Gastroesophageal sphincter (tissue), 4 donors: ENCODE results near the gene SLC22A5. TPM values are rescaled to one million over a fixed set of nuclear protein-coding genes. Genes with fewer than 3 reads are reported as not detected.
A peak's percentile ranks its signal among the peaks of the same experiment; 100 is the strongest.

ENCODE experiments used
- ATAC-seq: fragments of 150-250 bp; one replicate; pipeline ENCODE4 v1.9.1; 2016; ENCODE audit warnings: mild to moderate bottlenecking, moderate library complexity
- H3K27ac ChIP-seq, 4 donors: fragments of 200-600 bp; sonication (generic) in 3 of 4; 1 replicate in 3 of 4; 2 replicates in 1 of 4; pipeline ENCODE4 v1.5.1; 2016 to 2019
- H3K27me3 ChIP-seq: fragments of 200-600 bp; sonication (generic); one replicate; pipeline ENCODE4 v1.5.1; 2019
- H3K36me3 ChIP-seq, 2 donors: fragments of 200-600 bp; sonication (generic); one replicate each; pipeline ENCODE4 v1.5.1; 2019; ENCODE audit warnings: control low read depth in 1 of 2
- H3K4me1 ChIP-seq, 3 donors: fragments of 200-600 bp; sonication (generic); 1 replicate in 2 of 3; 2 replicates in 1 of 3; pipeline ENCODE4 v1.5.1; 2016 to 2019; ENCODE audit warnings: control low read depth in 2 of 3
- H3K4me3 ChIP-seq, 2 donors: fragments of 200-600 bp; sonication (generic); one replicate each; pipeline ENCODE4 v1.5.1; 2019; ENCODE audit warnings: mild to moderate bottlenecking in 1 of 2, moderate library complexity in 1 of 2
- H3K9me3 ChIP-seq, 3 donors: fragments of 200-600 bp; sonication (generic); one replicate each; pipeline ENCODE4 v1.5.1; 2017 to 2019; ENCODE audit warnings: control low read depth in 2 of 3
- CTCF ChIP-seq, 4 experiments: fragments of 200-600 bp in 2 of 4; fragments of 450-650 bp in 2 of 4; sonication (generic) in 1 of 4; IDR thresholded peaks; one replicate each; pipeline ENCODE4 v1.5.1; 2017 to 2019; ENCODE audit warnings: antibody characterized with exemption in 4 of 4, mild to moderate bottlenecking in 2 of 4, moderate library complexity in 2 of 4
- EP300 ChIP-seq: sonication (generic); formaldehyde crosslinking; IDR thresholded peaks from one replicate; pipeline ENCODE4 v1.6.1; 2017; ENCODE audit warnings: antibody characterized with exemption, mild to moderate bottlenecking
- POLR2A ChIP-seq, 2 donors: fragments of 450-650 bp; IDR thresholded peaks; one replicate each; pipeline ENCODE4 v1.6.1; 2017; ENCODE audit warnings: antibody characterized with exemption in 2 of 2, mild to moderate bottlenecking in 2 of 2, moderate library complexity in 1 of 2
- POLR2AphosphoS5 ChIP-seq: sonication (generic); formaldehyde crosslinking; IDR thresholded peaks from one replicate; pipeline ENCODE4 v1.6.1; 2017; ENCODE audit warnings: antibody characterized with exemption
- WGBS, 2 donors: methylation state at CpG; one replicate each; pipeline ENCODE4 v1.1.5; 2018; ENCODE audit warnings: low coverage in 1 of 2; 5-methylcytosine and 5-hydroxymethylcytosine counted together
- total RNA-seq, 4 donors: library from RNA; depleted of rRNA; stranded (reverse); fragments of >200 nt; gene quantifications; one replicate each; pipeline ENCODE4 v1.1.0, GENCODE V29; 2016

Gene SLC22A5
- total RNA-seq, 4 donors from 2014 or later, result 6.5 to 9.6 (median 7.5) TPM

GRCh38 chr5:132406144-132406783 is 36.8 kb downstream of the SLC22A5 start:
- no peak for ATAC-seq
- Histone ChIP-seq H3K4me3 (no peak overlapping the region), H3K36me3 (no peaks in the 10 kb centered on the region), H3K27me3 (no peaks in the 10 kb centered on the region), H3K4me1 (peaks cover 11 to 28% (median 15%) of the 10 kb centered on the region in 3 donors), H3K27ac (no peak overlapping the region), H3K9me3 (no peaks in the 10 kb centered on the region)
- TF ChIP-seq POLR2A (IDR thresholded peaks at IDR 0.05) (no peak), EP300 (no peak), POLR2AphosphoS5 (no peak)
- 77 to 100% methylated on average over 1 to 4 of the region's 4 CpGs for WGBS, 2 donors

- no peaks in the 10 kb centered on the region for H3K36me3 ChIP-seq
- ATAC-seq, result no peak
- H3K4me1 ChIP-seq, result peaks cover 11 to 45% (median 21%) of the 10 kb centered on the region in 3 donors
- no peaks in the 10 kb centered on the region for H3K9me3 ChIP-seq
- H3K27me3 ChIP-seq, result no peaks in the 10 kb centered on the region
- TF ChIP-seq POLR2A (IDR thresholded peaks at IDR 0.05), result no peak
- TF ChIP-seq CTCF (IDR thresholded peaks at IDR 0.05), result no peak
- no peak for TF ChIP-seq EP300
- no peak for TF ChIP-seq POLR2AphosphoS5
- WGBS, 2 donors, result 66 to 96% methylated on average over 3 of the region's 3 CpGs
- H3K27ac ChIP-seq, result peak overlapping the region in 2 of 4 donors; percentile 98 to 99
- no peak overlapping the region for H3K4me3 ChIP-seq
Measured at GRCh38 chr5:132407970-132408369, 38.5 kb downstream of the SLC22A5 start.

DNA sequence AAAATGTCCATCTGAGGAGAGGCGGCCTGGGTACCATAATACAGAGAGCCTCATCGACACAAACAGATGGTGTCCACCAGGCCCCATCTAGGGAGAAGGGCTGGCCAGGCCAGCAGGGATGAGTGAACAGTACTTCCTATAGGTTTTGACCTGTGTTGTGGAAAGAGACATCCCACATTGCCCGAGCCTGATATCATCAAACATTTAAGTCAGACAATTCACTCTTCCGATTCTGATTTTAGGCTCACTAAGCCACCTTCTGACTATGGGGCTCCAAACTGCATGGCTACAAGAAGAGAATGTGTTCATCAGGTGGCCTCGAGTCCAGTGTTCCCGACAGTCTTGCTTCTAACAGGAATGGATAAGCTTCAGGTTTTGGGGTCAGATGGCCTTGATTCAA is 38.9 kb downstream of the SLC22A5 start:
- TF ChIP-seq POLR2AphosphoS5 (no peak), POLR2A (IDR thresholded peaks at IDR 0.05) (no peak), EP300 (no peak), CTCF (IDR thresholded peaks at IDR 0.05) (no peak)

GRCh38 chr5:132408965-132409364 is 39.5 kb downstream of the SLC22A5 start:
- peaks cover 11 to 55% (median 21%) of the 10 kb centered on the region in 3 donors for H3K4me1 ChIP-seq
- no peak for ATAC-seq
- no peaks in the 10 kb centered on the region for H3K9me3 ChIP-seq
- H3K27ac ChIP-seq, result peak overlapping the region; percentile 97 to 99 (median 98)
- WGBS, 2 donors, result 38 to 39% methylated on average over 2 of the region's 2 CpGs
- no peak overlapping the region for H3K4me3 ChIP-seq
- no peak for TF ChIP-seq POLR2A (IDR thresholded peaks at IDR 0.05)
- no peaks in the 10 kb centered on the region for H3K36me3 ChIP-seq
- H3K27me3 ChIP-seq, result no peaks in the 10 kb centered on the region

More for the DNA sequence above, 38.9 kb downstream of the SLC22A5 start:
- Histone ChIP-seq H3K9me3 (no peaks in the 10 kb centered on the region), H3K4me1 (peaks cover 11 to 50% (median 21%) of the 10 kb centered on the region in 3 donors), H3K4me3 (no peak overlapping the region), H3K27ac (peak overlapping the region in 3 of 4 donors; percentile 98 to 99 (median 98)), H3K36me3 (no peaks in the 10 kb centered on the region), H3K27me3 (no peaks in the 10 kb centered on the region)
- no peak for ATAC-seq
- 53 to 87% methylated on average over 3 to 6 of the region's 6 CpGs for WGBS, 2 donors

DNA sequence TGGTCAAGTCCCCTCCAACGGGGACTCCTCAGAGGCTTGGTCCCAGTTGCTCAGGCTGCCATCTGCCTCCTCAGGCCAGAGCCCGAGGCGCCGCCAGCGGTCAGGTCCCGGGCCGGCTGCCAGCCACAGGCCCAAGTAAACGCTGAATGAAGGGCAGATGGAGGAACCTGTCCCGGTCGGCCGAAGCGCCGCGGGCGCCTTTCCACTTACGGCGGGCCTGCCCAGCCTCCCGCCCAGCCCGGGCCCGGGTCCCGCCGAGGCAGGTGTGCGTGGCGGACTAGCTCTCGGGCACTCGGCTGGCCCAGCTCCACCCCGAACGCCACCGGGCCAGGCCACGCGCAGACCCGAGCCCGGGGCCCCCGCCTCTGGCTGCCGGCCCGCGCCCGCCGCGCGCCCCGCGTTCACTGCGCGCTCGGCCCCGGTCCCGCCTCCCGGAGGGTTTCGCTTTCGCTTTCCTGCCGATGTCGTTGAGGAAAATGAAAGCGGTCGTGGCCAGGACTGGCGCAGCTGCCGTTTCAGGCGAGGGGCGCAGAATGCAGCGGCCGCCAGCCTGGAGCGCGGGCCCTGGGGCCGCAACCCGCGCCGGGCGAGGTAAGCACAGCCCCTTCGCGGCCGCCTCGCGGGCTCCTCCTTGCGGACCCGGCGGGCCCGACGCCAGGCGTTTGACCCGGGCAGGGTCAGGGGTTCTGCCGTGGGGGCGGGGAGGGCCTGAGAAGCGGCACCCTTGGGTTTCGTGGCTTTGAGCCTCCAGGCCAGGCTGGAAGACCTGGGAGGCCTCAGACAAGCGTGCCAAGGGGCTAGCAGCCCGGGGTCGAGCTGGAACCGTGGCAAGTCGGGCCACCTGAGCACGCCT is 41.2 kb downstream of the SLC22A5 start:
- TF ChIP-seq CTCF (IDR thresholded peaks at IDR 0.05) (peak; percentile 24 to 74 (median 54)), EP300 (no peak), POLR2A (IDR thresholded peaks at IDR 0.05) (peak; percentile 68 to 82), POLR2AphosphoS5 (peak; percentile 51)
- H3K4me3 ChIP-seq, result peak overlapping the region; percentile 81 to 94
- H3K9me3 ChIP-seq, result no peaks in the 10 kb centered on the region
- no peaks in the 10 kb centered on the region for H3K27me3 ChIP-seq
- WGBS, 2 donors, result 0 to 5% methylated on average over 6 to 8 of the region's 90 CpGs
- H3K36me3 ChIP-seq, result no peaks in the 10 kb centered on the region
- peak overlapping the region; percentile 97 to 99 (median 98) for H3K27ac ChIP-seq
- peaks cover 17 to 72% (median 35%) of the 10 kb centered on the region in 3 donors for H3K4me1 ChIP-seq
- ATAC-seq, result peak; percentile 87
